Fibroblast of upper back skin (primary cell): ENCODE measurements around the gene CD86.

Experiments
- DNase-seq: peaks from one replicate; pipeline ENCODE4 v3.0.0-alpha.2; 2013

The CD86 gene

DNA sequence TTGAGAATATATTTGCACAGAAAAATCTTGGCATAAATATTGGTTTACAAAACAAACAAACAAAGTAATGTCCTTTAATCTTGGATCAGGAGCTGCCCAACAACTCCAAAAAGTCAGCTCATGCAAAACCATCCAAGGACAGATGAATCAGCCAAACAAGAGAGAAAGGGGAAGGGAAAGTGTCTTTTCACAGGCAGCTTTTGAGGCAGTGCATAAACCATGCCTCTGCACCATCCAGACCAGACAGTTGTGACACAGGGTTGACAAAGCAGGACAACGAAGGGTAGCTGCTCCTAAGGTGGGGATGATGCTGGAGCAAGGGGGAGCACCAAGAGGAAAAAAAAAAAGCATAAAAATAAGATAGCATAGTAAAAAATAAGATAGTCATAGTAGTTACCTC, 8.7 kb downstream of the CD86 start:
- DNase-seq = no peak

DNA sequence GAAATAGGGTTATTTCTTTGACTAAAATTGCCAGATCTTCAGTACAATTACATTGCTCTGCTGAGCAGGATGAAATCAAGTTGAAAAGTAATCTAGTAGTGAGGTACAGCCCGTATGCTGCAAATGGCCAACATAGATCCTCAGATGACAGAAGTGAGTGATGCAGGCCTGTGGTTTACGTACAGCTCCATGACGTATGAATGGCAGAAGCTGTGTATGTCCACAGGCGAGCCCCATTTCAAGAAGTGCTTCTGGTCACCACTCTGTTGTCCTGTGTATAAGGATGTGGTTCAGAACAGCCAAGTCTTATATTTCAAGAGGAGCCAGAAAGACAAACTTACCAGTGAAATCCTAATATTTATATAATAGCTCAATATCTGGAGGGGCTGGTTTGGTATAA, 9.2 kb downstream of the CD86 start:
- no peak for DNase-seq

DNA sequence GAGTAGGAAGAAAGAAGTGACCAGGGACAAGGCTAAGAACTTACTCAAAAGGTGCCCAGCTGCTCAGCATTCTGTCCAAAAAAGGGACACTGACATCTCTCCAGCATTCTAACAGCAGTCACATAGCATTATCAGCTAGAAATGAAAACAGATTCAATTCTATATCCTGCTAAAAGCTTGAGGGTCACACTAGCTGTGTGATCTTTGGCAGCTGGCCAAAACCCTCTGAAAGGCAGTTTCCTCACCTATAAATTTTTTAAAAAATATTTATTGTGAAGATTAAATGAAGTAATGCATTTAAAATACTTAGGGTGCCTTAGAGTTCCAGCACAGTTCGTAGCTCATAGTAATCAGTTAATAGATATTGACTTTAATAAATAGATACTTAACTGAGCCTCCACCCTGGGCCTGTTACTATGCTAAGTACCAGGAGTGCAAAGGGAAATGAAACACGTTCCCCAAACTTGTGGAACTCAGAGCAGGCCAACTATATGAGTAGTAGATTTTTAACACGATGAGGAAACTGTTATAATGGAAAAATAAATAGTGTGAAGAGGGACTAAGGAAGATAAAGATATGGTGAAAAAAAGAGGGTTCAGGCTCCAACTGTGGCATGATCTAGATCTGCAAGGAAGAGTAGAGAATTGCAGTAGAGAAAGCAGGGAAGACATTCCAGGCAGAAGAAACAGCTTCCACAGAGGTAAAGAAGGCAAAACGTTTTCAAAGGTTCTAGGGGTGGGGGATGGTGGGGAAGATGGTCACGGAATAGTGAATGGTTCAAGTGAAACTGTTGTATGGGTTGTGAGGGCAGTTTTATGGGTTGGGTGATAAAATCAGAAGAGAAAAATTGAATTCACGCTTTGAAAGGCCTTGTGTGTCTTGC, 11.4 kb downstream of the CD86 start:
- DNase-seq = no peak

DNA sequence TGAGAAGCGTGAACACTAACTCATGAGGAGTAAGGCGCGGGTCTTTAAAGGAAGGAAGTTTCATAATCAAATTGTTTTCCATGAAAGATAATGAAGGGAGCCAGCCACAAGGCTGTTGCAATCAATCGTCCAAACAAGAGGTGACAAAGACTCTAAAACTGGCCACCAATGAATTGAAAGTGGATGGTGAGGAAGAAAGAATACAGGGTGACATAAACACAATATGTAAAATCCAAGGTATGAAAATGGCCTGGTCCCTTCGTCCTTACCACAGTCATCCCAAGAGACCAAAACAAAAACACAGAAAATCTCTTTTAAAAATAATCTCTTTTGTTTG, 12.0 kb downstream of the CD86 start:
- DNase-seq = no peak

DNA sequence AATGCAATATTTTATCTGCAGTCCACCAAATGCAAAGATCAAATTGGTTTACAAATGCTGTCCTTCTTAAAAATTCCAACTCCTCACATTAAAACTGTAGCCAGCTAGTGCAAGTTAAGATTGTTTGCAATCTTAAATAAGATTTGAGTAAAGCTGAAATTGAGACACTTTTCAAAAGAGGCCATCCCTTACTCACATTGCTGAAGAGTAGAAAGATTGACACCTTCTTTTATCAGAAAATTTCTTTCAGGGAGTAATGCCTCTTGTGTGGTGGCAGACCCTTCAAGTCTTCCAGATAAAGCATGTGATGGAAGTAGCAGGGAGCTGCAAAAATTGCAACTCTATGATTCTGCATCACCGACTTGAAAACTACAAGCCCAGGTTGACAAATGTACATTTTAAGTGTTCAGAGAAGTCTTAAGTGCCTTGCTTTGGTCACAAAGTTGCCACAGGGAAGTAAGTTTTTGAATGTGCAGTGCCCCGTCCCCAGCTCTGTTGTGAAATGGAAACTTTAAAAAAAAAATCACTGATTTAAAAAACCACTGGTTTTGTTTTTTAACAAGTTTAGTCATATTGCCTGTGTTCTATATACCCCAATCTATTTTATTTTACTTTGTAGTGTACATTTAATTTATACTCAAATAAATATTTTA, 12.6 kb downstream of the CD86 start:
- no peak for DNase-seq

DNA sequence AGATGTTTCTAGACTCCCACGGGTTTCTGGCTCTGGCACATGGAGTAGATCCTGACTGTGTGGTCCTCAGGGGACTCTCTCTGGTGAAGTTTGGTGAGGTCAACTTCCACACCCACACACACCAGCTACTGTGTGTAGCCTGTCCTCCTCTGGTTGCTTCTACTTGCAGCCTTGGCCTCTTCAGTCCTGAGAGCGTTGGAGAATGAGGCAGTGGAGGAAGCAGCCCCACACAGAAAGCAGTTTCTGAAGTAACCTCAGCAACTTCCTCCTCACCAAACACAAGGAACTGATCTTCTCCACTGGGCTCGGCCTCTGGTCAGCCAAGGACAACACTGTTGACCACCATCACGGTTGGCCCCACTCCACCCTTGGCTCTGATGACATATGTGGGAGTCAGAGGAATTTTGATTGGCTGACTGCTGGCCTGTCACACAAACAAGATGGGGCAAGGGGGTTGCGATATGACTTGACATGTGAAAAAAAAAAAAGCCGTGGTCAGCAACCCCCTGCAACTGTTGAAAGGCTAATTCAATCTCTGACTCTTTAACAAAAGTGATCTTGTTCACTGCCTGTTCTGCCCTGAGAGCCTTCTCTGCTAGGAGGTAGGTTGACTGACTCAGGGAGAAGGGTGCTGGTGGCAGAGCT, 19.6 kb downstream of the CD86 start:
- no peak for DNase-seq

DNA sequence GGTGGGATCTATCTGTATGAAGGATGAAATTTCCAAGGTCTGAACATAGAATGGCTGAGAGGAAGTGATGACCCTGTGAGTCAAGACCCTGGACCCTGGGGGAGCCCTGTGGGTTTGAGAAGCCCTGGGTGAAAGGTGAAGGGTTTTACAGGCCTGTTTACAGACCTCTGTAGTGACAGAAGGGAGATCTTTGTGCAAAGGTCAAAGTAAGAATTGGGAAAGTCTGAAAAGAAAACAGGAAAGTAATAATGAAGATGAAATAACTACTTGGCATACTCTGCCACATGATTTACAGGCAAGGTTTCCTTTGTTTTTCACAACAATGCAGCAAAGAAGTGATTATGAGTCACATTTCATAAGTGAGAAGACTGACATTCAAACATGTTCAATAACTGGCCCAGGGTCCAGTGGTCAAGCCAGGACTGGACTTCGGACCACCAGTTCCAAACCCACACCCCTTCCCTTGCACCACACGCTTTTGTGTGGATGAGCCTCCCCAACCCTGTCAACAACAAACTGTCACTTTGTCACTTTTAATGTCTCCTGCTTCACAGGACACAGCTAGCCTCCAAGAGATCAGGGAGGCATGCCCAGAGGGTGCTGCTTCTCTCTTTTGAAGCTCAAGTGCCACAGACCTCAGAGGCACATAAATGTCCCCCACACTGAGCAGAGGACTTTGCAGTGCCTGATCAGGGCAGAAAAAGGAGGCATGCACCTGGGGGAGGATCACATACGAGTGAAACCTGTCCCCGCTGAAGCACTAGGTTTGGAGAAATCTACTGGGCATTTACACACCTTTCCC, 21.5 kb downstream of the CD86 start:
- DNase-seq = no peak

DNA sequence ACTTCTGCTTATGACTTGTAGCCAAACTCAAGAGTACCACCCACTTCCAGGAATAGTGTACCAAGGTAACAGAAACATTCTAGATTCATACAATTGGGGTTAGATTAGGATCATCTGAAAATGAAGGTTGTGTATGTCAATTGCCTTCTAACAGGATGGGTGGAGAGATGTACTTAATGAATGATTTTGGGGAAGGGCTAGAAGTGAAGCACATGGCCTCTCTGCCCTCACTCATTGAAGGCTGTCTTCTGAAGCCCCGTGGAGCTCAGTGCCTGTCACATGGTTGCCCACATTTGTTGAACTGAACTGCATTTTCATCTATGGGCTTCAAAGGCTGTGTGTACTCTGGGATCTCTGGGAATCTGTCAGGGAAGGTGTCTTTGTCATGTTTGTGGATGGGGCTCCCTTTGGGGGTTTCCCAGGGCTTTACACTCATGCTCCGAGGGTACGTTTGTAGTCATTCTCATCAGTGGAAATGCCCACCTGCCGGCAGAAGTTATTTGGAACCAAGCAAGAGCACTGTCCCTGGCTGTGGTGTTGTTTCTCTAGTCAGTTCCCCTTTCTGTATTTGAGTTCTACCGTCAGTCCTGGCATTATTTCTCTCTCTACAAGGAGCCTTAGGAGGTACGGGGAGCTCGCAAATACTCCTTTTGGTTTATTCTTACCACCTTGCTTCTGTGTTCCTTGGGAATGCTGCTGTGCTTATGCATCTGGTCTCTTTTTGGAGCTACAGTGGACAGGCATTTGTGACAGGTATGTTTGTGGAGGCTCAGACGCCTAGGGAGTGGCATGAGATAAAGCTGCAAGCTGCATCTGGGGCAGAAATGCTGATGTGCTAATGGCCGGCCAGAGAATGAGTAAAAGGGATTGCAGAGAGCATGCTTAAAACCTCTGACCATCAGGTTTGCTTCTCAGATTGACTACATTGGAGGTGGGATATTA, 22.4 kb downstream of the CD86 start:
- no peak for DNase-seq

DNA sequence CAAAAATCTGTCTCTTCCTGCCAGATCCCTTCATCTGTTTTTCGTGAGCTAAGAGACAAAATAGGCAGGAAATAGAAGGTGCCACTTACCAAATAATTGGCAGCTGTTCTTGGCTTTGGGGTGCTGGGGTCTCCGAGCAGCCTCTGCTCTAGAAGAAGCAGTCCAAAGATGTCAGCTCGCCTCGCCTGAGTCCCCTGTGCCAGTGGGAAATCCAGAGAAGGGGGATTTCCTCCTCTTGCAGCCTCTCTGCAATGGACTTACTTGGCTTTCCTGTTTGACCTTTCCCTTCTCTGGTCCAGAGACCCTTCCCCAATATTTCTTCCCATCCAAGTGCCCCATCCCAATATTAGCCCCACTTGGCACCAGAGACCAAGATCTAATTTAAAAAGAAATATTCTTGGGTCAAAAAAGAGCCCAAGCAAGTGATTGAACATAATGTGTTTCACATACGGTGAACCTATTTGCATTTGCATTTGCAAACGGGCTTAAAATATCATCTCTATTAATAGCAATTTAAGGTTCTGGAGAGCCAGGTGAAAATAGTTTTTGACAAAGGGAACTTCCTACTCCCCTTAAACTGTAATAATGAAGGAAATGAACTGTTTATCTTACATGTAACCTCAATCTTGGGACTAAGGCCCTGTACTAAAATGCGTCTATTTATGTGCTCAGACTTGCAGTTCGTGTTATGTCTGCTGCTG, 23.2 kb downstream of the CD86 start:
- DNase-seq = no peak

DNA sequence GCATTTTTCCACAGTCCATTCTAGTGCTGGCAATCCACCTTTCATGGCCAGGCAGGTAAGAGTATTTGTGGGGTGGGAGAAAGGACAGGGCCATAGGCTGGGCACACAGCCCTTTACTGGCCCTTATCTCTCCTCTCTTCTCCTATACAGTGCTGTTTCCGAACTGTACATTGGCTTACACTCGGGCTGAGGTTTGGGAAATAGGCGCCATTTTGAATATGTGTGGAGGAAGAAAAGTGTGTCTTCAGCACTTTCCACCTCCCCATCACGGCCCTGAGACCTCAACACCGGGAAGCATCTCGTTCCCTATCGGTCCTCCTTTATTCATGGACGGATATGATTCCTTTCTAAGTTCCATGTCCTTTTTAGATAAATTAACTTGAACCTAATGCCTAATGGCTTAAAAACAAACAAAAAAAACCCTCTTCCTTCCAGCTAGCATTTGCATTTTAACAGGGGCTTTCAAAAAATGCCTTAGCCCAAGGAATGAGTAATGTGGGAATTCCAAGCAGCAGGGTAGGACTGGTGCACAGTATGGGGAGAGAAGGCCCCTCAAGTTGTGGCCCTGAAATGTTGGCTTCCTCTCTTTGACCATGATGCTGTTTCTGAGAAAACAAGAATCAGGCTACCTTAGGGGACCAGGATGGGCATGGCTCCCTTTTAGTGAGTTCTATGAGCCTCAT, 24.5 kb downstream of the CD86 start:
- no peak for DNase-seq

DNA sequence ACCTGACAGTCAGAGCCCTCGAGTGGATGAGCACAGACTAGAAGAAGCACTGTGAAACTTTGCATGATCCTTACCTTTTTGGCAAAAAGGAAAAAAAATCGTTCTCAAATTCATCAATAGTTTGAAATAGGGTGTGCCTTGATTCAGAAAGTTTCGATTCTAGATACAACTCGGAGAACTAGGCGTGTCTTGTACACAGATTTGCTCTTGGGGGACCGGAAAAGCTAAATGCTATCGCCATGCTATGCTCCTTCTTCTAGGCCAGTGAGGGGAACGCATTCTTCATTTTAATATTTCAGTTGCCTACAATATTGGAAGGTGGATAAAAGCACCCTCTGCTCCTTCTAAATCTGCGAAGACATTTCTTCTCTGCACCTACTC, 25.0 kb downstream of the CD86 start:
- no peak for DNase-seq

DNA sequence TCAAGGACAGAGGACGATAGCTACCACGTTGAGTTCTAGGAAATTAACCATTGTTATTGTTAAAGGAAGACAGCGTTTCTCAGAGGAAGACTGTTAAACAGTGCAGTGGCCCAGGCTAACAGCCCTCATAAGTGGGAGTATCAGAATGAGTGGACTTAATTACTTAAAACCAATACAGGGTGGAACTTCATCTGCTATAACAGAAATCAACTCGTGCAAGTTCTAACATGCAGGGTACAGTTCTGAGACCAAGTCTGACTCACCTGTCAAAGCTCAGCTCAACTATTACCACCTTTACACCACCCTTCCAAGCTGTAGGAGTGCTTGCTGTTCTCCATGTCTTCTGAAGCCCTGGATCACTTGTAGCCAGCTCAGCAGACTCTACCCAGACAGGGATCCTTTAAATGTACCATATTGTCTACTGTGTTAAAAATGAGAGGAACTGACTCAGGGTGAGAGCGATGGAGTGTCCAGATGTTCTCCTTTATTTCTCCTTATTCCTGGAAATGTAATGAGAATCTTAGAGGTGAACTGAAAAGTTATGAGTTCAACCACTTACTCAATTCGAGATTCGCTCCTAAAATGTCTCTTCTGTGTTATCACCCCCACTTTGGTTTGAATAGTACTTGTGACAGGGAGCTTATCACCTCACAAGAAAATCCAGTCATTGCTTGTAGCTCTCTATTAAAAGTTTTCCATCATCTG, 26.5 kb downstream of the CD86 start:
- DNase-seq = no peak

DNA sequence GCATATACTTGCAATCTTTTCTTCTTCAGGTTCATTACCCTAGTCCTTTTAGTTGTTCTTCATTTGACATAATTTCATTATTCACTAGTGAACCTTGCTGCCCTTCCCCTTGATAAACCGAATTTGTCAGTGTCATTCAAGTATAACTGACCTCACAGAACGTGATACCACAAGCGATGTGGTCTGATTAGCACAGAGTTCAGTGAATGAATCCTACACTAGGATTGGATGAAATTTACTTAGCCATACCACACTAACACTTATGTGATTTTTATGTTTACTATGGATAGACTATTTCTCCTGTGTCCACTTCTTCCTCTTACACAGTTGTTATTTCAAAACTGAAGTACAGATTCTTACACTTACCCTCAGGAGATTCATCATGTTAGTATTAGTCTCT, 27.2 kb downstream of the CD86 start:
- no peak for DNase-seq

DNA sequence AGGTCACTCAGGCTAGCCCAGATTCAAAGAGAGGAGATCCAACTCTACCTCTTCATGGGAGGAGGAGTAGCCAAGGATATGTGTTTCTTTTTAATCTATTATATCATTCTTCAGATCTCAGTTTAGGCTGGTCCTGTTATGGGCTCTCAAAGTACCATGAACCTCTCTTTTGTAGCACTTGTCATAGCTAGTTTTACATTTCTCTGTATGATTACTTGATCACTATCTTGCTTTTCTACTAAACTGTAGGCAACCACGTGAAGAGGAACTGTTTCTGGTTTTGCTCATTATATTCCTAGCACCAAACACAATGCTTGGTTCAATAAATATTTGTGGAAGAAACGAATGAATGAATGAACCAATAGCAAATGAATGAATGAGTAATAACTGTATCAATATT, 29.6 kb downstream of the CD86 start:
- DNase-seq = no peak

DNA sequence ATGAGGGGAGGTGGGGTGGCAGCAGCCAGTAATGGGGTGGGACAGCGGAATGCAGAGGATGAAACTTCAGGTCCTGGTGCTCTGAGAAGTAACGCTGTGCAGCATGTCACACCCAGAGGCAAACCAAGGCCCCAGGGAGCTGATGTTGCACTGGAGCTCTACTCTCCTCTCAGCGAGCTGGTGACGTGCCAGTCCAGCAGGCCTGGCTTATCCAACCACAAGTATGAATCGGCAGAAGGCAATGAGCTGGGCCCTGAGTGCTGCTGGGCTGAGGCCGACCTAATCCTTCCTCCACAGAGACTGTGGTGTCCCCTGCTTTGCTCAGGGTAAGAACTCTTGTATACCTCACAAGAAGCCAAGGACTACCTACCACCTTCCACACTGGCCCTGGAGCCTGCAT, 30.5 kb downstream of the CD86 start:
- DNase-seq = no peak

DNA sequence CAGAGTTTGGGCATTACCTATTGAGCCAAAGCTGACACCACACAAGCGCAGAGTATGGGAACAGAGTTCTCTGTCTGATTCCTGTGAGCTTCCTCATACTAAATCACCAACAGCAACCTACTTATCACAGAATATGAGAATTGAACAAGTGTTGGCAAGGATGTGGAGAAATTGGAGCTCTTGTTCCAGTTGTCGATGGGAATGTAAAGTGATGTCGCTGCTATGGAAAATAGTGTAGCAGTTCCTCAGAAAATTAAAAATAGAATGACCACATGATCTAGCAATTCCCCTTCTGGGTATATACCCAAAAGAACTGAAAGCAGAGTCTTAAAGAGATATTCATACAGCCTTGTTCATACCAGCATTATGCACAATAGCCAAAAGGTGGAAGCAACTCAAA, 33.4 kb downstream of the CD86 start:
- DNase-seq = no peak

DNA sequence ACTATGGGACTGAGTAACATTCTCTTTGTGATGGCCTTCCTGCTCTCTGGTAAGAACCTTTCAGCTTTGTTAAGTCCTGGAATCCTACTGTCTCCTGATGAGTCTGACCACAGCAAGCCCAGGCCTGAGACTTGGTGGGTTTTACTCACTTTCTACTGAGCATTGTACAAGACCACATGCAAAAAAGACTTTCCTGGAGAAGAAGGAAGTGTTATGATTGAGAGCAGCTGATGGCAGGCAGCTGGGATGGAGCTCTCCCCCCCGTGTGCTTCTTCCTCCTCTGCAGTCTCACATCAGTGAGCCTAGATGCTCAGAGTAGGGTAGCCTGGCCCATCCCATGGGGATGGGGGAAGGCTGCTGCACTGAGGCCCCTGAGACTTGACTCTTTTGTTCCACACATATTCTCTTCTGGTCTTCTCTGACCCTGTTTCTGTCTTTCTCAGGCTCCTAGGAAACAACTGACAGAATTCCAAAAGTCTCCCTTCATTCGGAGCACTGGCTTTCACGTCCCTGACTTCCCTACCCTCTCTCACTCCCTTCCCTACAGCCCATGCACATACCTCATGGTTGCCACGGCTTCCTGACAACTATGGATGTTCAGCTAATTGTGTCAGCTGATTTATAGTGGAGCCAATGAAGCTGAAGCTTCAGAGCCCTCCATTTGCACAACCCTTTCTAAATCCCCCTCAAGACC, 36.6 kb downstream of the CD86 start:
- no peak for DNase-seq

DNA sequence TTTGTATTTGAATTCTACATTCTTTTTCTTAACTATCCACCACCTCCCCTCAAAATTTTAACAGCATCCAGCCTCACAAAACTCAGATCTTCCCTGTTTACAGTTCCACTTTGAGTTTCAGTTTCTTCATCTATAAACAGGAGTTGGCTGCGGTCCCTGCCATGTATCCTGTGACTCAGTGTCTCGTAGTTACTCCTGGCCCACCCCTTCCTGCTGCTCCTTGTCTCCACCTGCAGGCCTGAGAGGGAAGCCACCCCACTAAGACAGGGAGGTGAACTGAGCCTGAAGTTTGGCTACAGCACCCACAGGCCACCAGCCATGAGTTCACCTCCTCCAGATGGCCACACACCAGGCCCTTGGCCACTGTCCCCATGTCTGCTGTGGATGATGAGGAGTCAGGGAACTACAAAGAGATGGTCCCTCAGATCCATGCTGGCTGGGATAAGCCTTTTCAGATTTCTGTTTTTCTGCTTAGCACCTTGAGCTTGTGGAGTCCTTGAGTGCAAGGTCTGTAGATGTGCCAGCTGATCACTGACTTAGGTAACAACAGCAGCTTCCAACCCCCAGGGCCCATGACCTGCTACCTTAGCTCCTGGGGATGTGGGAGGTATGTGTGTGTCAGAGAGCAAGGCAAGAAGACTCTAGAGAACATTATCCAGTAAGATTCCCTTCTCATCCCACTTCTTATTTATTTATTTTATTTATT, 37.5 kb downstream of the CD86 start:
- peak; percentile 3 for DNase-seq

DNA sequence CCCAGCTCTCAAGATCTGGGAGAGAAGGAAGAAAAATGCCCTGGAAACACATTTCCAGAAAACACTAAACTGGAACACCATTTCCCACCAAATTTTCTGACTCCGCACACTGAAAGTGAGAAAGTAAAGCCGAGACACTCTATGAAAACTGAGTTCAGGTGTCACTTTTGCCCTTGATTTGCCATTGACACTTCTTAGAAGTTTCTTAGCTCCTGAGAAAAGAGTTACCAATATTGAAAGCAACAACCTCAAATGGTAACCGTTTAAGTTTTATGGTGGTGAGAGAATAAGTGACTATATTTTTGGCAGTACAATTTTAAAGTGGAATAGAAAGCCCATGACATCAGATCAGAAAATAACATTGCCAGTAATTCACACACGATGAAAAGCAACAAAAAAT, 39.0 kb downstream of the CD86 start:
- DNase-seq = no peak
